Lung (tissue), 12 donors: ENCODE results near the gene TEF. TPM values are rescaled to one million over a fixed set of nuclear protein-coding genes. Genes with fewer than 3 reads are reported as not detected.
A peak's percentile ranks its signal among the peaks of the same experiment; 100 is the strongest.
"Not testable (repeated sequence)": the region's sequence is repeated elsewhere in the genome, so short reads cannot be mapped to it uniquely, and the experiment has no call there.

Source experiments
- ATAC-seq: fragments of 200-7000 bp; cut with Tn5 transposase; one replicate; pipeline ENCODE4 v1.9.1; 2020; ENCODE audit warnings: moderate number of reproducible peaks; ENCODE audit not compliant: insufficient read depth, low FRiP score
- DNase-seq, 3 donors: peaks; one replicate each; pipeline ENCODE4 v3.0.0-alpha.2; 2013 to 2017
- H3K27ac ChIP-seq, 2 donors: one replicate each; pipeline ENCODE4 v1.5.1; 2013; ENCODE audit warnings: mild to moderate bottlenecking in 2 of 2, moderate library complexity in 2 of 2, control low read depth in 1 of 2, inconsistent platforms in 1 of 2, low read depth in 1 of 2, low read length in 1 of 2
- H3K27me3 ChIP-seq, 3 donors: one replicate each; pipeline ENCODE4 v1.5.1; 2013; ENCODE audit warnings: low read length in 2 of 3; ENCODE audit not compliant: control insufficient read depth in 3 of 3, insufficient read depth in 3 of 3
- H3K36me3 ChIP-seq, 4 donors: one replicate each; pipeline ENCODE4 v1.5.1; 2013; ENCODE audit warnings: low read length in 4 of 4, mild to moderate bottlenecking in 1 of 4, moderate library complexity in 1 of 4; ENCODE audit not compliant: control insufficient read depth in 4 of 4, insufficient read depth in 4 of 4
- H3K4me1 ChIP-seq, 5 donors: one replicate each; pipeline ENCODE4 v1.5.1; 2013; ENCODE audit warnings: low read length in 5 of 5, mild to moderate bottlenecking in 2 of 5, moderate library complexity in 1 of 5; ENCODE audit not compliant: control insufficient read depth in 5 of 5, insufficient read depth in 5 of 5
- H3K4me3 ChIP-seq: one replicate; pipeline ENCODE4 v1.5.1; 2013; ENCODE audit warnings: mild to moderate bottlenecking, control low read depth, moderate library complexity
- H3K9ac ChIP-seq, 2 donors: one replicate each; pipeline ENCODE4 v1.5.1; 2013; ENCODE audit warnings: low read length in 2 of 2, control low read depth in 1 of 2; ENCODE audit not compliant: insufficient read depth in 1 of 2
- H3K9me3 ChIP-seq, 4 donors: one replicate each; pipeline ENCODE4 v1.5.1; 2013; ENCODE audit warnings: low read length in 3 of 4, mild to moderate bottlenecking in 1 of 4, moderate library complexity in 1 of 4; ENCODE audit not compliant: control insufficient read depth in 4 of 4, insufficient read depth in 3 of 4
- CTCF ChIP-seq: IDR thresholded peaks from 2 replicates; pipeline ENCODE4 v1.5.1; 2012; ENCODE audit warnings: mild to moderate bottlenecking; ENCODE audit errors: control extremely low read depth, extremely low read depth
- WGBS, 2 donors: extraction: QIAGEN DNeasy Blood & Tissue Kit; methylation state at CpG; one replicate each; pipeline ENCODE4 v1.1.7; 2013; 5-methylcytosine and 5-hydroxymethylcytosine counted together
- polyA plus RNA-seq, 2 donors: library from polyadenylated mRNA; stranded (reverse); fragments of 200-250 nt; gene quantifications; one replicate each; pipeline ENCODE4 v1.2.1, GENCODE V29; 2013
- total RNA-seq, 2 donors: library from RNA; depleted of rRNA in 1 of 2; stranded (reverse); fragments of >200 nt in 1 of 2; gene quantifications; one replicate each; pipeline ENCODE4 v1.2.1, GENCODE V29; 2014 to 2021
- donor health status: control.
- donor health status: control.
- donor health status: Bipolar disorder and iron deficiency.
- donor health status: healthy.
- donor health status: DM: yes; HTN: yes; CAD: no.

TEF gene
- total and polyA plus RNA-seq, 4 donors = 6.4 to 23.8 (median 14.1) TPM

GRCh38 chr22:41429951-41430332 lies 48.2 kb downstream of the TEF start:
- H3K4me3 ChIP-seq = no peak overlapping the region
- WGBS, 2 donors = 95 to 98% methylated on average over 8 of the region's 8 CpGs
- H3K9me3 ChIP-seq = no peaks in the 10 kb centered on the region
- no peak overlapping the region for H3K27ac ChIP-seq
- H3K4me1 ChIP-seq = peaks cover 0 to 5% (median 0%) of the 10 kb centered on the region in 5 donors
- TF ChIP-seq CTCF = no peak
- peaks cover 6 to 27% (median 14%) of the 10 kb centered on the region in 4 donors for H3K36me3 ChIP-seq
- no peak for ATAC-seq
- H3K27me3 ChIP-seq = no peaks in the 10 kb centered on the region
- H3K9ac ChIP-seq = no peak overlapping the region
- no peak for DNase-seq

GRCh38 chr22:41431656-41432055 lies 49.9 kb downstream of the TEF start:
- no peaks in the 10 kb centered on the region for H3K9me3 ChIP-seq
- H3K4me3 ChIP-seq = no peak overlapping the region
- no peak for TF ChIP-seq CTCF
- ATAC-seq (no peak), DNase-seq (no peak)
- no peak overlapping the region for H3K9ac ChIP-seq
- peaks cover 0 to 5% (median 0%) of the 10 kb centered on the region in 5 donors for H3K4me1 ChIP-seq
- 90 to 91% methylated on average over 6 of the region's 6 CpGs for WGBS, 2 donors
- no peak overlapping the region for H3K27ac ChIP-seq
- H3K36me3 ChIP-seq = peaks cover 20 to 43% (median 25%) of the 10 kb centered on the region in 4 donors
- no peaks in the 10 kb centered on the region for H3K27me3 ChIP-seq

DNA sequence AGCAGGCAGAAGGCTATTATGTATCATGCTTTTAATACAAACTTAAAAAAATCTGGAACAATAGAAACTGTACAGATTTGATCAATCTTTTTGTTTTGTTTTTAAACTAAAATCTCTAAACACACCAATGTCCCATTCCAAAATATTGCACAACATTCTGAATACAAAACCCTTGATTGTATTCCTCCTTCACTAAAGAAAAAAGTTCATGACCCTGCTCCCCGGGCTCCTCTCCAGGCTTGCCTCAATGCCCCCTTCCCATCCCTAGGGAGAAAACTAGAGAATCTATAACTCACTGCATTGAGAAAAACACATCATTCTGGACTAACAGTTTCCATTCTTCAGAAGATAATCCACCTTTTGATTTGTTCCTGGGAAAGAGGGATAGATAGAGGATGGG lies 51.7 kb downstream of the TEF start:
- H3K27ac ChIP-seq, DNase-seq, H3K9me3 ChIP-seq, ATAC-seq, H3K4me1 ChIP-seq, H3K27me3 ChIP-seq, H3K4me3 ChIP-seq, H3K9ac ChIP-seq: not testable (repeated sequence)
- 86 to 88% methylated on average over 1 of the region's 1 CpG for WGBS, 2 donors
- peaks cover 27 to 55% (median 33%) of the 10 kb centered on the region in 4 donors for H3K36me3 ChIP-seq

DNA sequence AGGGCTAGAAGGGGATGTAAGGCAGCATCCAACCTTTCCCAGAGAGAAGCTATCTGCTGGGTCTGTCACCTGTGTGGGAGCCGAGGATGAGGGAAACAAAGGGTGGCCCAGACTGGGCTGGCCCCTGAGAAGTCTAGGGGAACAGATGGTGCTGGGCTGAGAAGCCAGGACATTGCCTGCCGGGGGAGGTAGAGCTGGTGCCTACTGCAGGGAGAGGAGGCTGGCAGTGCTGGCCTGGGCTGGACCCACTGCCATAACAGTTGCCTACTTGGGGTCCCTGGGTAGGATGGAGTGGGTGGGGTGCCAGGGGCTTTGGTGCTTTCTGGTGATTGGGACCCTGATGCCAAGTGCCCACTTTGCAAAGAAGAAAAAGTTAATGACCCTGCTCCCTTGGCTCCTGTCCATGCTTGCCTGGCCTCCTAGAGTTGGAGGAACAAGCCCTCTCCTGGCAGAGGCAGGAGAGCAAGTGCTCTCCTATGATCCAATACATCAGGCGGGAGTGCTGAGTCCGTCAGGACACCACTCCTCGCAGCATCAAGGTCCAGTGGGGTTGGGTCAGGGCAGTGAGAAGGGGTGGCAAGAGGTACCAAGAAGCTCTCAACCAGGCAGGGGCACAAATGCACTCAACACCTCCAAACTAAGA lies 52.7 kb downstream of the TEF start:
- not testable (repeated sequence) for H3K9me3 ChIP-seq, H3K27me3 ChIP-seq, H3K9ac ChIP-seq, ATAC-seq, DNase-seq, H3K4me3 ChIP-seq, H3K4me1 ChIP-seq
- 82 to 88% methylated on average over 4 to 5 of the region's 5 CpGs for WGBS, 2 donors
- Histone ChIP-seq H3K27ac (peak overlapping the region in 1 of 2 donors; percentile 49), H3K36me3 (peaks cover 31 to 56% (median 38%) of the 10 kb centered on the region in 4 donors)
